ENCODE results near the gene SFXN4.

- TF ChIP-seq CTCF (IDR thresholded peaks at IDR 0.05) (no peak), REST (IDR thresholded peaks at IDR 0.05; ENCODE audit: insufficient read depth in 1 of 2, low read depth in 2 of 2, low read length in 1 of 2) (no peak), SIN3A (IDR thresholded peaks at IDR 0.05; ENCODE audit: borderline replicate concordance, insufficient read depth, low read depth, low read length) (no peak)
These were observed 15.8 kb downstream of the SFXN4 start for GRCh38 chr10:119149729-119150128.

Measured in Panc1 (cell line).